NCI-H1417 treated with DMSO at 0.1 percent for 48 hours (cell line): ENCODE data around the gene DDOST.

Experiments used
- DNase-seq: peaks from one replicate; lab custom pipeline; 2025; lab: John Stamatoyannopoulos, UW

DDOST gene

DNA sequence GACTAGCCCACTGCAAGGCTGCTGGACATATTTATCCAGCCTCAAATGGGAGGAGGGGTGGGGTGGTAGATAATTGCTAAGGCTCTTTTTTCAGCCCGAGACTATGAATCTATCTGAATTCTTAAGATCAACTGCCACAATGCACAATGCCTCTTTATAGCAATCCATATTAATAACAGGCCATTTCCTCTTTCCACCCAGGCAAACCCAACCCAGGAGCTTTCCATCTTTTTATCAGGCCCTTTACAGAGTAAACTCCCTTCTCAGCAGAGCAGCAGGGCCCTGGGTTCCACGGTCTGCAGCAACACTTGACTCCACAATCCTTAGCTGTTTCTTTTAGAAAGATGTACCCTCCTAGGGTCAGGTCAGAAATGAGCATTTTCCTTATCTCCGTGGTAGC is 806 bp downstream of the DDOST start:
- DNase-seq: no peak

DNA sequence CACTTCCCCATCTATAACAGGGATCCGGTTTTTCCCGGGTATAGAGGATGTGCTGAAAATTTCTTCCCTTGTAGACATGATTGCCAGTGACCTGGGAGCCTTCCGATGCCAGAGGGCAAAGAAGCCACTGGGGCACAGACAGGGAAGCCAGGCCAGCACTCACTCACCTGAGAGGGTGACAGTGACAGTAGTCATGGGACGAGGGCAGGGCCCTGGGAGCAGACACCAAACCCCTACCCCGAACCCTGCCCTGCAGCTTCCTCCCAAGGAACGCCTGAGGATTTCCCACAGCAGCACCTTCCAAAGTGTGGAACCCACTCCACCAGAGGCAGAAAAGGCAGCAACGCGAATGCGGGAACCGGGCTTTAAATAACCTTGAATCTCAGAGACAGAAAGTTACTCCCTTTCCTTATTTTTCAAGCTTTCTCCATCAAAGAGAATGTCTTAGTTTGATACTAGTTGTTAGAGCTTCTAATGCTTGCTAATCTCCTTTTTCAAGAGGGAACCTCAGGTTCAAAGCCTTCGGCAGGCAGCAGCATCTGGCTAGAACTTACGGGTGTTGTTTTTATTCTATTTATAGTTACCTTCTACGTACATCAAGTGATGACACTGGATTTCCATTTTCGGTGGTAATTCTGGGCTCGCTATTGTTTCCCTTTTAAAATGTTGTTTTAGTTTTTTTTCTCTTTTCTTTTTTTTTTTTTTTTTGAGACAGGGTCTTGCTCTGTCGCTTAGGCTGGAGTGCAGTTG is 2.8 kb downstream of the DDOST start:
- no peak for DNase-seq

DNA sequence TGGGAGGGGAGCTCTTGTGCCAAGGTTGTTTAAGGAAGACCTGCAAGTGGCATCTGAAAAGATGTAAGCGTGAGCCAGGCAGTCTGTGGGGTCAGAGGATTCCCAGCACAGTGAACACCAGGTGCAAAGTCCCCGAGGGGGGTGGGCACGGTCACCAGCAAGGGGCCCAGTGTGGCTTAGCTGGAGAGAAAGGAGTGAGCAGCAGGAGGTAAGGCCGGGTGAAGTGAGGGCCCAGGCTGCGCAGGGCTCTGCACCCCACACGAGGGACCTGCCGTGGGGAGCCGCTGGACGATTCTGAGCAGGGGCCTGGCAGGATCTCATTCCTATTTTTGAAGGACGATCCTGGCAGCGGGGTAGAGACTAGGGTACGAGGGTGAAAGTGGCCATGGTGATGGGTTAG is 4.1 kb downstream of the DDOST start:
- no peak for DNase-seq

DNA sequence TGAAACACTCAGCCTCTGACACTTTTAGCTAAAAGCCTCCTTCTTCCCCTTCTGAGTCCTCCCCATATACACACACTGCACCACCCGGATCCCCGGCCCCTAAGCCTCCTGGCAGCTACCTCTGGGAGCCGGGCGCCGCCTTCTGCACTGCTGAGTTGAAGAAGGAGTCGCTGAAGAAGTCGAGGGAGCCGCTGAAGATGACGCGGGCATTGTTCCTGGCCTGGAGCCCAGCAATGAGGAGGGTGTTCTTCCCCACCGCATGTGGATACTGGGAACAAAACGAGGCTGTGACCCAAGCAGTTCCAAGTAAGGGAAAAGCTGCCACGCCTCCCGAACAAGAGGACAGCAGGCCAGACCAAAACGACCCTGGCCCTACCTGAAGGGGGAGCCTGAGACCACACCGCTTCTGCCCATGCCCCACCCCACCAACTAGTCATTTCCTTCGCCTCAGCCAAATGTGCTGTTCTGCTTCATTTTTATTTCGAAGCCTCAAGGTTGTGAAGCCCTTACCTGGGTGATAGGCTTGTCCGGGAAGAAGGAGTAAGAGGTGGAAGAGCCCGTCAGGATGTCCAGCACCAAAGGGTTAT is 7.0 kb downstream of the DDOST start:
- no peak for DNase-seq

DNA sequence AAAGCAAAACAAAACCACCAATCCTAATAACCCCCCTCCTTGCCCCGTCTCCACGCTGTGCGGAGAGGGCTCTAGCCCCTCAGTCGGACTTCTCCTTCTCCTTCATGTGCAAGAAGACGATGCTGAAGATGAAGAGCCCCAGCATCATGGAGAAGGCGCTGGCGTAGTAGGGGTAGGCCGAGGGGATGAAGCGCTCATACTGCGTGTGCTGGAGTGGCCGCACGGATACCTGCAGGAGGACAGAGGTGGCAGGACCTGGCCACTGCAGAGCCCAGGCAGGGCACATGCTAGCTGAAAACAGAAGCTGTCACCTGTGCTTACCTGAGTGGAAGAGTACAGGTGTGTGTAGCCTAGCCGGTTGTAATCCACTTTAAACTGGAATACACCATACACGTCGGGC is 8.9 kb downstream of the DDOST start:
- DNase-seq: no peak

DNA sequence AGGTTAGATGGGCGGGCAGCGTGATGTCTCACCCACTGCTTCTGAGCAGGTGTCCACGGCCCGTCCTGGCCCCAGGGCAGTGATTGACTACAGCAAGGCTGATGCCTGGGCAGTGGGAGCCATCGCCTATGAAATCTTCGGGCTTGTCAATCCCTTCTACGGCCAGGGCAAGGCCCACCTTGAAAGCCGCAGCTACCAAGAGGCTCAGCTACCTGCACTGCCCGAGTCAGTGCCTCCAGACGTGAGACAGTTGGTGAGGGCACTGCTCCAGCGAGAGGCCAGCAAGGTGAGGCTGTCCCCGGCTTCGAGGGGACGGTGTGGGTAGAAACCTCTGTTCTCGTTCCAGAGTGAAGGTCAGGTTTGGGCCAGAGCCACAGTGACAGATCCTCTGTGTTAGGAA is 12.2 kb downstream of the DDOST start:
- DNase-seq: no peak

DNA sequence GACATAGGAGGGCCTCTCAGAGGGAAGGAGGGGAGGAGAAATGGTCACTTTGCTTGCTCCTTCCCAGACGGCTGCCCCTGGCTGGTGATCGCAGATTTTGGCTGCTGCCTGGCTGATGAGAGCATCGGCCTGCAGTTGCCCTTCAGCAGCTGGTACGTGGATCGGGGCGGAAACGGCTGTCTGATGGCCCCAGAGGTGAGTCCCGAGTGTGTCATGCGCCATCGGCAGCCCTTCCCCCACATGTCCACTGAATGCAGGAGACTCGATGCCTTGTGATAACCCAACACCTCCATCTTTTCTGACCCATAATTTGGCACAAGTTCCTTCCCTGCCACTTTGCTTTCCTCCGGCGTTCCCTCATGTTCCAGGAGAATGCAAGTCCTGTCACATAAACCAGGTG is 12.7 kb downstream of the DDOST start:
- DNase-seq: no peak

DNA sequence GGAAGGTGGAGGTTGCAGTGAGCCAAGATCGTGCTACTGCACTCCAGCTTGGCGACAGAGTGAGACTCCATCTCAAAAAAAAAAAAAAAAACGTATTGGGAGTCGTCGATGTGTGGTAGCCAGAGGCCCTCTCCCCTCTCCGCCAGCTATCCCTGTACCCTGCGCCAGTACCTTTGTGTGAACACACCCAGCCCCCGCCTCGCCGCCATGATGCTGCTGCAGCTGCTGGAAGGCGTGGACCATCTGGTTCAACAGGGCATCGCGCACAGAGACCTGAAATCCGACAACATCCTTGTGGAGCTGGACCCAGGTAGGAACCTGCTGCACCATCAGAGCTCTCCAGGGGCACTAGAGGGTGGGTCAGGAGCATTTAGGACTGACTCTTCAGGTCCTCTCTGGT is 15.8 kb downstream of the DDOST start:
- DNase-seq: no peak

DNA sequence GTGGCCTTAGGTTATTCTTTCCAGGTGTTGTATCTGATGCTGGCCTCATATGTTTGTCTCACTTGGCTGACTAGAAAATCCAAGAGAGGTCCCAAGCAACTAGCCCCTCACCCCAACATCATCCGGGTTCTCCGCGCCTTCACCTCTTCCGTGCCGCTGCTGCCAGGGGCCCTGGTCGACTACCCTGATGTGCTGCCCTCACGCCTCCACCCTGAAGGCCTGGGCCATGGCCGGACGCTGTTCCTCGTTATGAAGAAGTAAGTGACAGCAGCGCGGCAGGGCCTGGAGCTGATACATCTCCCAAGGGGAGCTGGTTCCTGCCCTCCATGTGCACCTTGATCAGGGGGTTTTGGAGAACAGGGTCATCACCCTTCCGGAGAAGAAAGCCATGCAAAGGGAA is 16.8 kb downstream of the DDOST start:
- DNase-seq: no peak

DNA sequence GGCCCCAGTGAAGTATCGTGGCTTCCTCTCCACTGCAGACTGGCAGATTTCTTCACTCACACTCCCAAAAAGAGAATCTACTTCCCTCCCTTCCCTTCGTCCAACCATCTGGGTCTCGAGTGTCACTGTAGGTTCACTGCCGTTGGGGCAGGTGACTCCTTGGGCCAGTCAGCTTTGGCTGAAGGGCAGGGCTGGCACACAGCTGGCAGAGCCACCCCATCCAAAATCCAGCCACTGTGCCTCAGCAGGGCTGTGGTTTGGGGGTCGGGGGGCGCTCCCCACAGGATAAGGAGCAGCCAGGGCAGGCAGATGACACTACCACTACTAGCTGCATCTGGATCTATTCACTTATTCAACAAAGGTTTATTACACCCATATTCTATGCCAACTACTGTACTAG is 18.1 kb downstream of the DDOST start:
- DNase-seq: no peak

DNA sequence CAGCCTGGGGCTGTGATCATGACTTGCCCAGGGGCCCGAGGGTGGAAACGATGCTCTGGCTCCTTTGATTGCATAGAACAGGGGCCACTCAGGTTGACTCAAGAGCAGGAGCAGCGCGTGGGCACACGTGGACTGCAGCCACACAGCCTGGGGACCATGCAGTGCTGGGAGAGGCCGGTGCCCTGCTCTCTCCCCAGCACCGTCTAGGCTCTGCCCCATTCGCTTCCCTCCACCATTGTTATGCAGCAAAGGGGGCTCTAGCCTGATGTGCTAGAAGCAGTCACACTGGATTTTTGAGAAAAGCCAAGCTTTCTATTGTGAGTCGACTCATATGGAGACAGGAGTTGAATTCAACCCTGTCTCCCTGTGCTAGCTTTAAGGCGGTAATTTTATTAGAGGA is 19.2 kb downstream of the DDOST start:
- DNase-seq: no peak

DNA sequence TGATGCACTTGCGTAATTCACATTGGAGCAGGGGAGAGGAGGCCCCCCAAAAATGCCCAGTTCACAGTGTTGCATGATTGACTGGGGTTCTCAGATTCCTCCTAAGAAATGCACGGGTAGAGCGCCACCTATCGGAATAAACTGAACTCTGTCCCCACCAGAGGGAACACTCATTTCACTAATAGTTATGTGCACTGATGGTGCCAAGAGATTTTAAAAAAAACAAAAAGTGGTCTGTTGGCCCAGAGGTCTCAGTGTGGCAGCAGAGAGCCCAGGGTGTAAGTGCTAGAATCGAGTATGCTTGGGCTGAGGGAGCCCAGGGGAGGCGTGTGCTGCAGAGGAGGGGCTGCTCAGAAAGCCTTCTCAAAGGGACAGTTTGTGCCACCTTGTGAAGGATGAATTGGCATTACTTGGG is 21.0 kb downstream of the DDOST start:
- no peak for DNase-seq

DNA sequence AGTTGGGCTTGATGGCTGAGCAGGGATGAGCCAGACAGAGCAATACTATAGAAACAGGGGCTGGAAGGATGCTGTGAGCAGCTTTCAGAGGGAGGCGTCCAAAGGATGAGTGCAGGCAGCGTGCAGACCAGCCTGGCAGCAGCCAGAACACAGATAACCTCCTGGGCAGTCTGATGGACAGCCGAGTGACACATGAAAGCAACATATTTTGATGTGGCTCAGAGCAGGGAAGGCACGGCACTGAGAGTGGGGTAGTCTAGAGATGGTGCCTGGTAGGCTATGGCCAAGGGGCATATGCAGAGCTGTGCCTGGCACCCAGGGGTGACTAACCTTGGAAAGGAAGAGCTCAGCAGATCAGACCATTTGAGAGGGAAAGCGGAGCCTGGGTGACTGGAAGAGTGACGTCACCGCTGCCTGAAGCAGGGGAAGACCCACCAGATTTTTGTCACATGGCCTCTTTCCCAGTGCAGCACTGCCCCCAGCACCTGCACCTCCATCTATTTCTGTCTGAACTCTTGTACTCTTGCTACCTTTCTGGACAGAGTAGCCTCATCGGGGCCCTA is 24.3 kb downstream of the DDOST start:
- DNase-seq: no peak

DNA sequence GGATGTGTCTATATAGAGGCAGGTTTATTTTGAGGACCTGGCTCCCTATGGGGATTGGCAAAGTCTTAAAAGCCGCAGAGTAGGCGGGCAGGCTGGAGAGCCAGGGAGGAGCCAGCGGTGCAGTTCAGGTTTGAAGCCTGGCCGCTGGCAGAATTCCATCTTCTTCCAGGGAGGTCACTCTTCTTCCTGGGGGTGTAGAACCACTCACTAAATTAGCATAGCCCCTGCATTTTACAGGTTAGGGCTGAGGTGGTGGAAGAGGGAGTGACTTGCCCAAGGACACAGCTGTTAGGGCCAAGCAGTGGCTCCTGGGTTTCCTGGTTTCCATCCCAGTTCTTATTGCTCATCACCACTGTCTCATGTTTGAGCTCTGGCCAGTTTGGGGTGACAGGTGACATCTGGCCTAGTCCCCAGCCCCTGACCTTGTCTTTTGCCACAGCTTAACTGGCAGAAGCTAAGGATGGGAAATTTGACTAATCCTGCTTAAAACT is 26.5 kb downstream of the DDOST start:
- no peak for DNase-seq

DNA sequence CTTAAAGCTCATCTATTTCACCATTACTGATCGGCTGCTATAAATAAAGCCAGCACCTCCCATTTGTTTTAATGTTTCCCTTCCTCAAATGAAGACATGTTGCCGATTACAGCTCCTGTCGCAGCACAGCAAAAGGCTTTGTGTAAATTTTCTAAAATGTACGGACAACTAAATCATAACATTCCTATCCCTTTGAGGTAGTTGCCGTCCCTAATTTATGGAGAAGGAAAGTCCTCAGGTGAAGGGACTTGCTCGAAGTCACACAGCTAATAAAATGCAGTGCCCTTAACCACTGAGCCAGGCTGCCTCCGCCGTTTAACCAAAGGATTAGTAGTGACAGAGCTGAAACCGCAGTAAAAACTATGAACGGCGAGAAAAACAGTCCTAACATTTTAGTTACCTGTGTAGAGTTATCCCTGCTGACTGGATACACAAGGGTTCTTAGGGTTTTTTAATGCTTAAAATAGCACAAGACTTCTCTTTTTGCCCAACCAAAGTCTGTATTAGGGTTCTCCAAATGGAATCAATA is 27.0 kb downstream of the DDOST start:
- no peak for DNase-seq

DNA sequence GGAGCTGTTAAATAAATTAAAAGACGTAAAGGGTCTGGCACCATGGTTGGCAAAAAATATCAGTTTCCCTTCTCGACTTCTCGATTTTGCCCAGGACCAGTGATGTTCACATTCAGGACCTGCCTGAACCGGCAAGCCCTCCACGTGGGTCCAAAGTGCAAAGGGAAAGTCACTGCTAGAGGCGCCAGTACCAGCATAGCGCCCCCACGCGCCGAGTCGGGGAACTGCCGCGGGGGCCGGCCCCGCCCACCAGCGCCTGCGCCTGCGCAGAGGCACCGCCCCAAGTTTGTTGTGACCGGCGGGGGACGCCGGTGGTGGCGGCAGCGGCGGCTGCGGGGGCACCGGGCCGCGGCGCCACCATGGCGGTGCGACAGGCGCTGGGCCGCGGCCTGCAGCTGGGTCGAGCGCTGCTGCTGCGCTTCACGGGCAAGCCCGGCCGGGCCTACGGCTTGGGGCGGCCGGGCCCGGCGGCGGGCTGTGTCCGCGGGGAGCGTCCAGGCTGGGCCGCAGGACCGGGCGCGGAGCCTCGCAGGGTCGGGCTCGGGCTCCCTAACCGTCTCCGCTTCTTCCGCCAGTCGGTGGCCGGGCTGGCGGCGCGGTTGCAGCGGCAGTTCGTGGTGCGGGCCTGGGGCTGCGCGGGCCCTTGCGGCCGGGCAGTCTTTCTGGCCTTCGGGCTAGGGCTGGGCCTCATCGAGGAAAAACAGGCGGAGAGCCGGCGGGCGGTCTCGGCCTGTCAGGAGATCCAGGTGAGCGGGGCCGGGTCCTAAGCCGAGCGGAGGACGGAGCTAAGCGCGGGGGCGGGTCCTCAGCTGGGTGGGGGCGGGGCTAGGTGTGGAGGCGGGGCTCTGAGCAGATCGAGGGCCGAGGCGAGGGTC is 27.7 kb downstream of the DDOST start, which contains the start of gene PINK1:
TSS of gene PINK1 (plus strand) at position 269 of the 875 bp plus-strand sequence. CDS start at position 360, 91 bp downstream.
- DNase-seq: peak; percentile 27

DNA sequence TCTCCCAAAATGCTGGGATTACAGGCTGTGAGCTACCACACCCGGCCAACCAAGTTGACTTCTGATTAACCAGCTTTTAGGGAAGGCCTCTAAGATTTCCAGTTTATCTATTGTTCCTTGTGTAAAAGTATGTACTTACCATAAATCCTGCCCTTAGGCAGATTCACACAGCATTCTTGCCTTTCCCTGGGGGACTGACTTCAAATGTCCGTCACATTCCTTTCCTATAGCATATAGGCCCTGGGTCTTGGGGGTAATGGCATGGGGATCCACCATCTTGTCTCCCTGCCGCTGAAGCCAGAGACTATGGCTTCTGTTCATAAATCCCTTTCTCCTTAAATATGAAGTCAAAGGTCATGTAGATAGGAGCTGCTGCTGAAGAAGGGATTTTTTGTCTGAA is 28.8 kb downstream of the DDOST start:
- no peak for DNase-seq

DNA sequence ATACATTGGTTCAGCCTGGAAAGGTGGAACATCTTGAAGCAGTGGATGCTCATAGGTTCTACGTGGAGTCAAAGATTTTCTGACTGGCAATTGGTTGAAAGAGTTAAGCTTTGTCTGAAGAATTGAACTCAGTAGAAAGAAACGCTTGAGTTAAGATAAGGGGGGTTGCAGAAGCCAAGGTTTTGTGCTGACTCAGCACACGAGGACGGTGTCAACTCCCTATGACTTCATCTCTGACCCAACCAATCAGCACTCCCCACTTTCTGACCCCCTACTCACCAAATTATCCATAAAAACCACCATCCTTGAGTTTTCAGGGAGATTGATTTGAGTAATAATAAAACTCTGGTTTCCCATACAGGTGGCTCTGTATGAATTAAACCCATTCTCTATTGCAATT is 30.4 kb downstream of the DDOST start:
- DNase-seq: no peak

DNA sequence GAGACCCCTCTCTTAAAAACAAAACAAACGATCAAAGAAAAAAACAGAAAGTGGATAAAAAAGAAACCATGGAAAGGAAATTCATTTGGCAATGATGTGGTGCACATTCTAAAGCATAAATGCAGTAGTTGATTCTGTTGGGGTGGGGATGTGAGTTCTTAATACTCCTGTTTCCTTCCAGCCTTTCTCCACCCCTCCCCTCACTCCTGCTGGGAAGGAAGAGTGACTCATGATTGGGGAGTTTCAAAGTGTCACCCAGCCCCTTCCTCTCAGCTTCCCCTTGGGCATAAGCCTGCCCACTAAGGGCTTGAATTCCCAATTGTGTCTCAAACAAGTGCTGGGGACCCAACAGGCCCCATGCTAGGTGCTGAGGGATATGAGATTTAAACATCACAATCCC is 34.6 kb downstream of the DDOST start:
- no peak for DNase-seq

DNA sequence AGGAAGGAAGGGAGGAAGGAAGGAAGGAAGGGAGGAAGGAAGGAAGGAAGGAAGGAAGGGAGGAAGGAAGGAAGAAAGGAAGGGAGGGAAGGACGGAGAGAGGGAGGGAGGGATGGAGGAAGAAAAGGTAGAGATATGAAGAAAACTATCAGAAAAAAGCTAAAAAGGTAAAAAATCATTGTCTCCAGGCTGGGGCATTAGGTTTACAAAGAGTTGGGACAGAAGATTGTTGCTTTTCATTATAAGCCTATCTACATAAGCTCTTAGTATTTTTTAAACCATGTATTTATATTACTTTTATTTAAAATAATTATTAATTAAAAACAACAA is 35.1 kb downstream of the DDOST start:
- DNase-seq: no peak

DNA sequence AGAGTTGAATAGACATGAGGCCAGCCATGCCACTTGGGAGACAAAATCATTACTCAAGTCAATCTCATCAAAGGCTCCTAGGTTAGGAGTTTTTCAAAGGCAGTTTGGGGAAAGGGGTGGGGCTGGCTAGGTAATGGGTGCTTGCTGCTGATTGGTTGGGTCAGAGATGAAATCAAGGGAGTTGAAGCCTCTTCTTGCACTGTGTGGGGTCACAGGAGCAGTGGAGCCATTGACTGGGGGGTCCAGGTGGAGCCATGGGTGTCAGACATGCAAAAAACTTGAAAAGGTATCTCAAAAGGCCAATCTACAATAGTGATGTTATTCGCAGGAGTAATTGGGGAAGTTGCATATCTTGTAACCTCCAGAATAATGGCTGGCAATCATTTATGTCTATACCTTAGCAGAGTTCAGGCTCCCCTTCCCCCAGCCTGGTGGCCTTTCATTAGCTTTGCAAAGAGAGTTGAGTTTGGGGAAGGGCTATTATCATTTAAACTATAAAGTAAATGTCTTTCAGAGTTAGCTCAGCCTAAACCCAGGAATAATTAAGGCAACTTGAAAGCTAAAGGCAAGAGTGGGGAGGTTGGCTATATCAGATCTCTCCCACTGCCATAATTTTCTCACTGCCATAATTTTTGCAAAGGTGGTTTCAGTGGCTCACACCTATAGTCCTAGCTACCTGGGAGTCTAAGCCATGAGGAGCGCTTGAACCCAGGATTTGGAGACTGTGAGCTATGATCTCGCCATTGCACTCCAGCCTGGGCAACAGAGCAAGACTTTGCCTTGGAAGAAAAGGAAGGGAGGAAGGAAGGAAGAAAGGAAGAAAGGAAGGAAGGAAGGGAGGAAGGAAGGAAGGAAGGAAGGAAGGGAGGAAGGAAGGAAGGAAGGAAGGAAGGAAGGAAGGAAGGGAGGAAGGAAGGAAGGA is 35.7 kb downstream of the DDOST start:
- no peak for DNase-seq
